ENCODE measurements around the gene C17orf50. TPM values are rescaled to one million over a fixed set of nuclear protein-coding genes. Genes with fewer than 3 reads are reported as not detected.

C17orf50 gene
- total RNA-seq, 2 experiments from 2014 or later = not detected

DNA sequence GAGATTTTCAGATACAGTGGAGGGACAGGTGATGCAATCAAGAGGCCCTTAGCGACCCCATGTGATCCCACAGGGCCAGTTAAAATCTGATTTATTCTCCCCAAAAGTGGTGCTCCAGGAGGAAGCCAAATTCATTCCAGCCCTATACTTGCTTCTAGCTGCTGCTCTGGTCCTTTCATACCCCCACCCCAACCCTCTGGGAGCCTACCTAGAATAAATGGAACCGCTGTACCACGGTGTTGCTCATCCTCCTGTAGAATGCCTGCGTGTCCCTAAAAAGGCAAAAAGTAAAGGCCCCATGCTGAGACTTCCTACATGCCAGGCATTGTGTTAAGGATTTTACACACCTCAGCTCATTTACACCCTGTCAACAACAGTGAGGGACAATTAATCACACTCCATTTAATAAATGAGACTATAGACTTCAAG is 31.3 kb upstream of the C17orf50 start:
- no peak overlapping the region for H3K27ac Mint-ChIP-seq
- no peak for ATAC-seq (ENCODE audit: poor library complexity)

DNA sequence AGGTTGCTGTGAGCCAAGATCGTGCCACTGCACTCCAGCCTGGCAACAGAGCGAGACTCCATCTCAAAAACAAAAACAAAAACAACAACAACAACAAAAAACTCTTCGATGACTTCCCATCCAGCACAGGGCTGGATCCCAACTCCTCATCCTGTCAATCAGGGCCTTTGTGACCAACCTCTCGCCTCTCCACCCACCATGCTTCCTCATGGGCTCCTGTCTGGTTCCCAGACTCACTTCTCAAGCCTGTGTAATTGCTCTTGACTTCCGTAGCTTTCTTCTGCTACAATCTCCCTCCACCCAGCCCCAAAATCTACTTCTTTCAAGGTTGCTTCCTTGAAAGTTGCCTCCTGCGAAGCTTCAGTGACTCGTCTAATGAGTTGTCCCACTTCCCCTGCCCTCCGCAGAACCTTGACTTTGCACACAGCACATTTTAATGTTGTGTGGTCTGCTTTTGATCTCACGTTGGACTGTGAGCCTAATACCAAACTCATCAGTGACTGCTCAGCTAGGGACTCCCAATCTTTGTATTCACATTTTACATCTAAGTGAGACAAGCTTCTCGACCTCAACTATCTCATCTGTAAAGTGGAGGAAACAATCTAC is 30.2 kb upstream of the C17orf50 start:
- DNase-seq (peak in 1 of 14 experiments; percentile 25), ATAC-seq (ENCODE audit: poor library complexity) (no peak)
- CTCF ChIA-PET = interaction anchor here (1.0 to 2.2 kb wide), 2 partner anchors 17 to 34 kb away, joined by 3 to 7 read pairs; no protein-coding TSS in a partner anchor
- peak overlapping the region; percentile 88 for H3K4me3 Mint-ChIP-seq
- Histone ChIP-seq H3K4me3 (ENCODE audit: low read length) (no peak overlapping the region), H3K36me3 (ENCODE audit: insufficient read depth, low read length) (peaks cover 21% of the 10 kb centered on the region), H3K4me1 (ENCODE audit: insufficient read depth, low read length) (peaks cover 16% of the 10 kb centered on the region), H3K27me3 (ENCODE audit: control insufficient read depth in 1 of 2, insufficient read depth in 2 of 2, low read length in 2 of 2) (no peaks in the 10 kb centered on the region), H3K27ac (ENCODE audit: low read depth in 1 of 2, low read length in 2 of 2) (no peak overlapping the region), H3K9me3 (ENCODE audit: control insufficient read depth in 1 of 2, insufficient read depth in 1 of 2, low read length in 2 of 2) (no peaks in the 10 kb centered on the region)
- TF ChIP-seq, protein P1, sequence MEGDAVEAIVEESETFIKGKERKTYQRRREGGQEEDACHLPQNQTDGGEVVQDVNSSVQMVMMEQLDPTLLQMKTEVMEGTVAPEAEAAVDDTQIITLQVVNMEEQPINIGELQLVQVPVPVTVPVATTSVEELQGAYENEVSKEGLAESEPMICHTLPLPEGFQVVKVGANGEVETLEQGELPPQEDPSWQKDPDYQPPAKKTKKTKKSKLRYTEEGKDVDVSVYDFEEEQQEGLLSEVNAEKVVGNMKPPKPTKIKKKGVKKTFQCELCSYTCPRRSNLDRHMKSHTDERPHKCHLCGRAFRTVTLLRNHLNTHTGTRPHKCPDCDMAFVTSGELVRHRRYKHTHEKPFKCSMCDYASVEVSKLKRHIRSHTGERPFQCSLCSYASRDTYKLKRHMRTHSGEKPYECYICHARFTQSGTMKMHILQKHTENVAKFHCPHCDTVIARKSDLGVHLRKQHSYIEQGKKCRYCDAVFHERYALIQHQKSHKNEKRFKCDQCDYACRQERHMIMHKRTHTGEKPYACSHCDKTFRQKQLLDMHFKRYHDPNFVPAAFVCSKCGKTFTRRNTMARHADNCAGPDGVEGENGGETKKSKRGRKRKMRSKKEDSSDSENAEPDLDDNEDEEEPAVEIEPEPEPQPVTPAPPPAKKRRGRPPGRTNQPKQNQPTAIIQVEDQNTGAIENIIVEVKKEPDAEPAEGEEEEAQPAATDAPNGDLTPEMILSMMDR (IDR thresholded peaks at IDR 0.05) = no peak
- H3K27me3 Mint-ChIP-seq = no peaks in the 10 kb centered on the region
- H3K36me3 Mint-ChIP-seq (ENCODE audit: low read depth) = peaks cover 22% of the 10 kb centered on the region
- intact Hi-C loops (cut with DNase I, micrococcal nuclease) = no loop called here
- peak overlapping the region; percentile 8 for H3K27ac Mint-ChIP-seq
- H3K9me3 Mint-ChIP-seq = no peaks in the 10 kb centered on the region
- H3K4me1 Mint-ChIP-seq (ENCODE audit: low read depth) = peaks cover 28% of the 10 kb centered on the region
- POLR2A ChIA-PET = interaction anchor here (1.2 to 1.9 kb wide), 4 partner anchors 9 to 34 kb away, joined by 4 to 9 read pairs (median 5); no protein-coding TSS in a partner anchor

More for the DNA sequence above, 31.3 kb upstream of the C17orf50 start:
- no peak for DNase-seq
- Histone ChIP-seq H3K4me3 (ENCODE audit: low read length) (no peak overlapping the region), H3K27me3 (ENCODE audit: control insufficient read depth in 1 of 2, insufficient read depth in 2 of 2, low read length in 2 of 2) (no peaks in the 10 kb centered on the region), H3K9me3 (ENCODE audit: control insufficient read depth in 1 of 2, insufficient read depth in 1 of 2, low read length in 2 of 2) (no peaks in the 10 kb centered on the region), H3K27ac (ENCODE audit: low read depth in 1 of 2, low read length in 2 of 2) (no peak overlapping the region), H3K4me1 (ENCODE audit: insufficient read depth, low read length) (peaks cover 16% of the 10 kb centered on the region), H3K36me3 (ENCODE audit: insufficient read depth, low read length) (peaks cover 32% of the 10 kb centered on the region)
- CTCF ChIA-PET = no interaction called here
- Mint-ChIP-seq H3K4me3 (peak overlapping the region; percentile 76), H3K36me3 (ENCODE audit: low read depth) (peaks cover 33% of the 10 kb centered on the region), H3K9me3 (no peaks in the 10 kb centered on the region), H3K27me3 (no peaks in the 10 kb centered on the region), H3K4me1 (ENCODE audit: low read depth) (peaks cover 28% of the 10 kb centered on the region)
- POLR2A ChIA-PET = no interaction called here
- TF ChIP-seq, protein P1 (IDR thresholded peaks at IDR 0.05) = no peak
- intact Hi-C loops (cut with DNase I, micrococcal nuclease) = no loop called here

DNA sequence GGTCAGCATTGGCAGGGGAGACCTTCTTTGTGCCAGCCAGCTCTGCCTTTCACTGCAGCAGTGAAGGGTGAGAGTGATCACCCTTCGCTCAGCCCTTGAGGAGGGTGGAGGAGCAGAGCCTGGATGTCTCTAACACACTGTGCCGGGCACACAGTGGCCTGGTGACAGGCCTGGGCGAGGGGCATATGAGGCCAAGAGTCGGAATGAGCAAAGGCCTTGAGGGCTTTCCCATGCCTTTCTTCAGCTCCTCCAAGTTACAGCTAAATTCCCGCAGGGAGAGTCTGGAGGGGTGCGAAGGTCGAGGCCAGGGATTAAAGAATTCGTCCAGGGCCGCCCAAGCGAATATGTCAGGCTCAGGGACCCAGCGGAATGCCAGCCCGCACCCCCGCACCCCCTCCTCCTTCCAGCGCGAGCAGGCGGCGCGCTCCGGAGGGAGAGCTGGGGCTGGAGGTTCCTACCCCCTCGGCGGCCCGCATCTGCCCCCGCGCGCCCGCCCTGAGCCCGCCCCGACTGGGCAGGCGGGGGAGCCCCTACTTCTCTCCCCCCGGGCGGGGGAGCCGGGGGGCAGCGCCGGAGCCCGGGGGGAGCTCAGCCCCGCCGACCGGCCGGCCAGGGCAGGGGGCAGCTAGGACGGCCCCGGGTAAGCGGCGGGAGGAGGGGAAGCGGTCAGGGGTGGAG is 29.3 kb upstream of the C17orf50 start, which contains the start of gene RASL10B:
Gene RASL10B (plus strand): TSS at position 401 of the 678 bp plus-strand sequence. CDS start 3,546 bp downstream, outside the sequence.
- ATAC-seq (ENCODE audit: poor library complexity) (peak; percentile 90), DNase-seq (peak in 12 of 14 experiments; percentile 29 to 67 (median 46))
- H3K4me1 Mint-ChIP-seq (ENCODE audit: low read depth) = peaks cover 28% of the 10 kb centered on the region
- no peaks in the 10 kb centered on the region for H3K27me3 Mint-ChIP-seq
- peaks cover 14% of the 10 kb centered on the region for H3K36me3 Mint-ChIP-seq (ENCODE audit: low read depth)
- H3K27ac Mint-ChIP-seq = peak within 1 kb of the TSS; percentile 8
- ChIA-PET CTCF (interaction anchor here (1.0 to 2.2 kb wide), 2 partner anchors 16 to 33 kb away, joined by 3 to 7 read pairs; no protein-coding TSS in a partner anchor), POLR2A (interaction anchor here (0.7 to 1.9 kb wide), 7 partner anchors 9 to 517 kb away, joined by 3 to 9 read pairs (median 4); partner anchors contain the start of gene TAF15)
- H3K9me3 Mint-ChIP-seq = no peaks in the 10 kb centered on the region
- Histone ChIP-seq H3K4me3 (ENCODE audit: low read length) (peak within 1 kb of the TSS; percentile 49), H3K36me3 (ENCODE audit: insufficient read depth, low read length) (peaks cover 13% of the 10 kb centered on the region), H3K9me3 (ENCODE audit: control insufficient read depth in 1 of 2, insufficient read depth in 1 of 2, low read length in 2 of 2) (no peaks in the 10 kb centered on the region), H3K27ac (ENCODE audit: low read depth in 1 of 2, low read length in 2 of 2) (no peak within 1 kb of the TSS), H3K27me3 (ENCODE audit: control insufficient read depth in 1 of 2, insufficient read depth in 2 of 2, low read length in 2 of 2) (no peaks in the 10 kb centered on the region), H3K4me1 (ENCODE audit: insufficient read depth, low read length) (peaks cover 16% of the 10 kb centered on the region)
- intact Hi-C loops (cut with DNase I, micrococcal nuclease) = no loop called here
- H3K4me3 Mint-ChIP-seq = peak within 1 kb of the TSS; percentile 88
- TF ChIP-seq, protein P1 (IDR thresholded peaks at IDR 0.05) = no peak

All from CD4-positive, alpha-beta T cell (primary cell).